HL-60/S4 (cell line): Measurements from ENCODE around the gene PLEKHG7.

Experiments used
- in situ Hi-C: fragments of 300-500 bp; cut with MboI; formaldehyde crosslinking; loops from 2 replicates; pipeline ENCODE4 v1.14.3; 2022; ENCODE audit warnings: low sequenced_read_pairs

Gene PLEKHG7

DNA sequence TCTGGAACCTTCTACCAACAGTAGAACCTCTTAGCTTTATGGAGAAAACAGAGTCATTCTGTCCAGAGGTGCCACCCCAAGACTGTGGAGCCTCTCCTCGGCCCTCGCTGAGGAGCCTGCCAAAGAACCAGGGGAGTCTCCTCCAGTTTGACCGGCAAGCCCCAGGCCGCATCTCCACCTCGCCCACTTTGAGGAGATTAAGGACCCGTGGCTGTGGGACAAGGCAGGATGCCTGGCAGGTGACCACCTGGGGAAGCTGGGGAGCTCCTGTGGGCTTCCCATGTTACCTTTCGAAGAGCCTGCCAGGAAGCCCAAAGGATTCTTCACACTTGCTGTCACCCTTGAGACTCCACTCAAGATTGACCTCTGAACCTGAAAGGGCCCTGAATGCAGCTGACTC, 3.8 kb downstream of the PLEKHG7 start:
- in situ Hi-C loops = no loop called here

DNA sequence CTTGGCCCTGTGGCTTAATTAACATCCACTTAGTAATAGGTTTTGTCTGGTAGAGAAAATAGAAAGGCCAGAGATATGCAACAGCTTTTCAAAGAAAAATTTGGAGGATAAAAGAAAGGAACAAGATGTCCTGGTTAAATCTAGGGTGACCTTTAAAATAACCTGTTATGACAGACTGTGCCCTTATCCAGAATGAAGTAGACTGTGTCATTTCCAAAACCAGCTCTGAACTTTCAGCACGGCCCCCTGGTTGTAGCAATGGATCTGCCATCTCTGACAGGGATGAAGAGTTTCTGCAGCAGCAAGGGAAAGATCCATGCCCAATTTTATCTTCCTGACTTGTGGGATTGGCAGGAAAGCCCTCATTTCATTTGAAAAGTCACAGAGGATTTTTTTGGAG, 5.1 kb downstream of the PLEKHG7 start:
- in situ Hi-C loops = no loop called here

DNA sequence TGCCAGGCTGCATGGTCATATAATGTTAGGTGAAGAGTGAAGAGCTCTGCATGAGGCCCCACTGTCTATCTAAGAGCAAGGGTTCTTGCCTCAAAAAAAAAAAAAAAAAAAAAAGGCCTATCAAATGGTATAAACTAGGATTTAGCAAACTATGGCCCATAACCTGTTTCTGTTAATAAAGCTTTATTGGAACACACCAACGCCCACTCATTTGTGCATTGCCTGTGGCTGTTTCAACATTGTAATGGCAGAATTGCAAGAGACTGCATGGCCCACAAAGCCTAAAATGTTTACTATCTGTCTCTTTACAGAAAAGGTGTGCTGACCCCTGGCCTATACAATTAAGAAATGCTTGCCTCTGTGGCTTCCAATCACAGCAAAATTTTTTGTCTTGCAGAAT, 12.8 kb downstream of the PLEKHG7 start:
- in situ Hi-C loops = no loop called here

DNA sequence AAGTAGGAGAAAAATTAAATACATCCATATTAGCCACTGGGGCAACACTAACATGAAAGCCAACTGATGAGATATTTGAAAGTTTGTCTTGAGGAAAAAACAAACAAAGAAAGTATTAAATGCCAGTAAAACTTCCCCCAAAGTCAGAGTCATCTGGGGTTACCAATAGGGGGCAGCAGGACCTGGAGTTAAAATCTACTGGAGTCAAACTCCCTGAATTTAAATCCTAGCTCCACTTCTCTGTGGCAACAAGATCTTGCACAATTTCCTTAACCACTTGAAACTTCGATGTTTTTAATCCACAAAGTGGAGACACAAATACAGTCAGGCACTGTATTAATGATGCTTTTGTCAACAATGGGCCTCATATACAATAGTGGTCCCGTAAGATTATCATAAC, 14.4 kb downstream of the PLEKHG7 start:
- in situ Hi-C loops = no loop called here

DNA sequence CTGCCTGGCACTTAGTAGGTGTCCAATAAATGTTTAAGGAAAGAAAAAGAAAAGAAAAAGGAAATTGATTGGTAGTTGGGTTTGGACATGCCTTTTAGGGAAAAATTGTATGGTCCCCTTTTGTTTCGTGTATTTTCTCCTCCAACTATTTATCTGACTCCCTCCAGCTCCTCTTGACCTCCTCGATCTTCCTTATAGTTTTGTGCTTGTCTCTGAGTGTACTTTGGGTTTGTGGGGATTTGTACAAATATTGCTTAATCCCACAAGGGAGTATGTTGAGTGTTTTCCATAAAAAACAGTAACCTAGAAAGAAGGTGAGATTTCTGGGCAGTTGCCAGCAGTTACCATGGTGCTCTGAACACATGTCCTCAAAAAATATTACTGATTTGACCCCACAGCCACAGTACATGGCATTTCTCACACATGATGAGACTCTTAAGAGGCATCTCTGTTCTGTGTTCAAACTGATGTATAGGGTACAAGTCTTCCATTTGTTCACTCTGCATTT, 15.7 kb downstream of the PLEKHG7 start:
- in situ Hi-C loops = no loop called here

DNA sequence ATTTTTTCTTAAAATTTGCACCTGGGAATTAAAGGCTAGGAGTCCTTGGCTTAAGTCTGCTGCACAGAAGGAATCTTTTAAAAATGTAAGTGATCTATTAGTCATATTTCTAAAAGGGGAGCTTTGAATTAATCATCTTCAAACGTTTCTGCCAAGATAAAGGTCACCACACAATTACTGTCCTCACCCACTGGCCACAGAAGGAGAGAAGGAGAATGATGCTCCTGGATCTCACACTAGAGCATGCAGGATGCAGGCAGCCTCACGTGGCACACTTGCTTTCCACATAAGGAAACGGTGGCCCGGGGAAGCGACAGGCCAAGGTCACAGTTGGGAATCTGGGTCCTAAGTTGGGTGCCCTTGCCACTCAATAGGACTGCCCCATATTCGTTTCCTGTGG, 16.9 kb downstream of the PLEKHG7 start:
- in situ Hi-C loops = no loop called here

DNA sequence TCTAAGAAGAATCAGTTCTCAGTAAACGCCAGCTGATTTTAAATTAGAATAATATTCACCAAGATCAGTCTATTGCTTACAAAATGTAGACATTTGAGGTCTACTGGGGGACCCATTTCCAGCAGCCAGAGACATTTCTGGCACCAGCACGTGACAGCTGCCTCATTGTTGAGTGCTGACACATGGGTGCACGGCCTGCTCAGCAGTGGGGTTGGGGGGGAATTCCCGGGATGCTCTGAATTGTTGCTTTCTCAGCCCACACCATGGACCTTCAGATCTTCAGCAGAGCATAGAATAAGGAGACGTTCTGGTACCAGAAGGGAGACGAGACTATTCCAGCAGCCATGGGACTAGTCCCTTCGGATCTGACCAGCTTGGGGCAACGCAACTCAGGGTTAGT, 18.3 kb downstream of the PLEKHG7 start:
- in situ Hi-C loops = no loop called here

DNA sequence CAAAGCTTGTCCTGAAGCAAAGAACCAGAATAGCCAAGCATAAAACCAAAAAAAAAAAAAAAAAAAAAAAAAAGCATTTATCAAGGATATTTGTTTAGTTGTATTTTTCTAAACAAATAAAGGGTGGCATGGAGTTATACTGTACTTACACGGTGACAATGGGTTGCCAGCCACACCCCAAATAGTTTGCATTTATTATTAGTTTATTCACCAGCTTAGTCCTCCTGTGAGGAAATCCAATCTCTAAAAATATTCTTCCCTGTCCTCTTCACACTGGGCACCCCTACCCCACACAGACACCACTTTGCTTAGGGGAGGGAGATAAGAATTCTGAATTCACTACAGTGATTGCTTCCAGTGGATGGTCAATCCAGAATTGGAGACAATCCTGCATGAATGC, 18.9 kb downstream of the PLEKHG7 start:
- in situ Hi-C loops = no loop called here

DNA sequence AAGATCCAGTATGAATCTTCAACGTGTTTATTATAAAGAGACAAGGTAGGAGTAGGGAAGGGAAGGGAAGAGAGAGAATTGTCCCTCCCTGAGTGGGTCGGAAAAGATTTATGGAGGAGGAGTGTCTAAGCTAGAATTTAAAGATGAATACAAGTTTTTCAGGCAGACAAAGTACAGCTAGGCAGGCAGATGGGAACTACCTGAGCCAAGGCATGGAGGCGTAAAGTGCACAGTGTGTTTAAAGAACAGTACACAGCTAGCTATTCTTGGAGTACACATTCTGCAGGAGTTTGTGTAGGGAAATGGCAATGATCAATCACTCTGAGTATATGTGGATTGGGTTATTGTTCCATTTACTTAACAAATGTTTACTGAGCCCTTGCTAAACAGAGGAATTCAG, 20.1 kb downstream of the PLEKHG7 start:
- in situ Hi-C loops = no loop called here

DNA sequence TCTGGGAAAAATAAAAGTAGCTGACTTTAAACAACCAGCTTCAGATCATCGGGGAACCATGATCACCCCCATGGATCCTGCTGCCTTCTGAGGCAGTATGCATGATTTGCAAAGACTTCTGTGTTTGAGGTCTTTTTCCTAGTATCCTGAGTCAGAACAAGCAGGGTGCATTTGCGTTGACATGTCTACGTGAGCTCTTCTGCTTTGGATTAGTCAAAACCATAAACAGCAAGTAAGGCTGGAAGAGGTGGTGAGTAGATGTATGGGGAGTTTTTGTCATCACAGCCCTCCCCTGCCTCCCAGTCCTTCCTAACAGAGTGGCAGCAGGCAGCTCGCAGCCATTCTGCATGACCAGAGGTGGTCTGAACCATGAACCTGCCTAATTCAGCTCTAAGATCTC, 24.1 kb downstream of the PLEKHG7 start:
- in situ Hi-C loops = no loop called here

DNA sequence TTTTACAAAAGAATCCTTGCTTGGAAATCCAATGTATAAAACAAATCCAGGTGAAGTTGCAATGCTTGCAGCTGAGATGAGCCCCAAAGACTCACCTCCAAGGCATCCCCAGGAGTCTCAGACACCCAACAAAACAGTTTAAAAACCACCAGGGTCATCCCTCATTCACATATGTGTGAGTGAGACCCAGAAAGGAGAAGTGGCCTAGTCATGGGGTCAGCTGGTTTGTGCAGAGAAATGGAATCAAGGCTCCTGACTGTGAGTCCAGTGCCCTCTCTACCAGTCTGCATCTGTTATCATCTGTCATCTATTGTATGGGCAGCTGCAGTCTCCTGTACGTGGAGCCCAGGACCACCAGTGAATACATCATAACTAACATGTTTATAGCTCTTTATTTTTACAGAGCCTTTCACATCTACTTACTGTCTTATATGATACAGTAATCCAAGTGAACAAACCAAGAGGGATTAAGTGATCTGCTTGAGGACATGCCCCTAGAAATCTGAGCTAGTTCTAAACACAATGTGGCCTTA, 27.1 kb downstream of the PLEKHG7 start:
- in situ Hi-C loops = no loop called here

DNA sequence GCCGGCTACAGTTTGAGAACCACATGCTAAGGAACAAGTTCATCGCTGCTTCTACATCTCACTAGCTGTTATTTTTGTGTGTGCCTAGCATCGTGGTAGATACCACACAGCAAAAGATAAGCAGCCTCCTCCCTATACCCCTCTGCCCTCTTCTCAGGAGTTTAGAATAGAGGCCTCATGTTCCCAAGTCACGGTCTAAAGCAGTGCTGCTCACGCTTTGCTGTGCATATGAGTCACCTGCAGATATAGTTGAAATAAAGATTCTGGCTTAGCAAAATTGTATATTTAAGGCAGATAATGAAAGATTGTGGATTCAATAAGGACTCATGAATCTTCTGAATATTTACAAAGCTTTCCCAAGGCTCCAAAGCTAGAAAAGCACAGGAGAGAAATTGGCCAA, 28.0 kb downstream of the PLEKHG7 start:
- in situ Hi-C loops = no loop called here

DNA sequence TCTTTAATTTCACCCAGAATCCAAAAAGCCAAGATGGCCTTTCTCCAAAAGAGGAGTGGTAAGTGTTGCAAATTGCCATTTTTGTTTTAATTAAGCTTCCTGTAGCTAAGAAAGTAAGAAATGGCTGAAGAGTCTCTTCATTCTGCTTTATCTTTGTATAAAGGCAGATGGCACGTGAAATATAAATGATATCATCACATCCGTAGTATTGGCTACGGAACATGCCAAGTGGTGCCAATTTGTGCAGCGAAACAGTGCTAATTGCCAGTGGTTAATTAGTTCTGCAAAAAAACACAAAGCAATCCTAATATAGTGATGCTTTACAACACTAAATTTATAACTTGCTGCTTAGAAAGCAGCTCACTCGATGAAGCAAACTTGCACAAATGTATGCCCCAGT, 29.4 kb downstream of the PLEKHG7 start:
- in situ Hi-C loops = no loop called here

DNA sequence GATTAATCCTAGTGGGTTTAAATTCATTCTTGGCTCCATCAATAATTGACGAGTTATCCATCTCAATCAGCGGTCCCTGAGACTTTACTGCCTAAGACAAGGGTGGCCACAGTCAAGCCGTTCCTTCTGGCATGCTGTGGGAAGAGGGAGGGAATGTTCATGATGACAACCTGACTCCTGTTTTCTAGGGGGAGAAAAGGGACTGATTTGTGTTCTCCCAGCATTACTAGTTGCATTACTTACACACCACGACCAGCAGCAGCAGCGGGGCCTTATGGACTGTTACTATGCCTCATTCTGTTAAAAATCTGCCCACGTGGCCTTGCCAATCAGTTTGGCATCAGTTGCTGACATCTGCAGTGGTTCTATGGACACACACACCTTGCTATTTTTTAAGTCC, 29.9 kb downstream of the PLEKHG7 start:
- in situ Hi-C loops = no loop called here

DNA sequence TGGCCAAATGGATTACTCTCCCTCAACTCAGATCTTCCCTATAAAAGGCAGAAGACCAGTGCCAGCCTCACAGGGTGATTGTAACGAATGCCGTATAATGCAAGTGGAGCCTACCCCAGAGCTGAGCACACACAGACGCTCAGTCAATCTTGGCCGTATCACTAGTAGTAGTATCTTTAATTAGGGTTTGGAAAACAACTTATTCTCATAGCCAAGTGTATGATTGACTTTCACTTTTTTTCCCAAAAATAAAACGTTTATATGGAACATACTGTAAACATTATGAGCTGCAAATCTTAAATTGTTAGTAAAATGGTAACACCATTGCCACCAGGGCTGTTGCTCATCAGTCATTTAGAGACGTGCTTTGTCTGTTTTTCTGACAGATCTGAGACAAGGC, 30.4 kb downstream of the PLEKHG7 start:
- in situ Hi-C loops = no loop called here

DNA sequence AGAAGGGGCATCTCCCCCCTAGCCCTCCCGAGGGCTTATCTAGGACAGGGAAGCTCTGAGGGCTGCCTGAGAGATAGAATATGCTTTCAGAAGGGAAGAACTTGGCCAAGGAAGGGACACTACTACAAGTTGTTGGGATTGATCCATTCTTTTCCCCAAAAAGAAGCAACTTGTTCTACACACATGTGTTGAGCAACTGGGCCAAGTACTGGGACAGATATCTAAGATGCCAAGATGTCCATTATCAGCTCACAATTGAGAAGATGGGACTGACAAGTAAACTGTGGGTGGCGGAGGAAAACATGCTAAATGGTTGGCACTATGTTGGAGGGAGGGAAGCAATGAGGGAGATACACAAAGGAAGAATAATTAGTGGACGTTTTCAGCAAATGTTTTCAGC, 30.9 kb downstream of the PLEKHG7 start:
- in situ Hi-C loops = no loop called here

DNA sequence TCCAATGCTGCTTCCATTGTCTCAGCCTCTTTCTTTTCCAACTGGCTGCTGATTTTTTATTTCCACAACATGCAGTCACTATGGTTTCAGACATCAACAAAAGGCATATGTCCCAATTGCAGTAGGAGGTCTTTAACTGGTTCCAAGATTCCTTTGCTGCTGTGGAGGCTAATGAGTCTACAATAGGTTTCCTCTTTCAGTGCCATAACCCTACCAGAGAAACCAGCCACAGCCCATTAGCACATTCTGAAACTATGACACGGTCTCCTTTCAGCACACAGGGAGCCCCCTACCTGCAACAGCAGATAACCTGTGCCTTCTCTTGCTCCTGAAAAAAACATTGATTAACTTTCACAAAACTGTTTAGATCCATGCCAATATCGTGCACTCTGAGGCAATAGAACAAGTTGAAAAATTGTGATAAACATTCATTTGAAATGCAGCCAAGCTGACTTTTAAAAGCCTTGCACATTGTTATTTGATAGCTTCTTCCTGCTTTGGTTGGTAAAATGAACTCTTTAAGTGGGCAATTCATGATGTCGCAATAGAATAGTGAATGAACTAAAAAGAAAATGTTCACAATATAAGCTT, 32.4 kb downstream of the PLEKHG7 start:
- in situ Hi-C loops = no loop called here

DNA sequence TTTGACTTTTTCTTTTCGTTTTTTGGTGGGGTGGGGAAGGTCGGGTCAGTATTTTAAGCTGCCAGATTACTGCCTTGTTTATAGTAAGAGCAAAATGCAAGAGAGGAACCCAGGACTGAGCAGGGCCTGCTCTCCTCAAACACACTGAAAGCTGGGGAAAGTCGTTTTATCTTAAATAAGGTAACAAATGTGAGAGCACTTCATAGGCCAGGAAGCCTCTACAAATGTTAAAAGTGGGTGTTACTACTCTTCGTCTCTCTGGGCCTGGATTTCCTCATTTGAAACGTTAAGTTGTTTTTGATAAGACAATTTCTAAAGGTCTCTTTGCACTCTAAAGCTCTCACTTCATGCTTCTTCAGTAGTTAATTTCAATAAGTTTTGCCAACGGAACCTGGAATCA, 33.8 kb downstream of the PLEKHG7 start:
- in situ Hi-C loops = no loop called here

DNA sequence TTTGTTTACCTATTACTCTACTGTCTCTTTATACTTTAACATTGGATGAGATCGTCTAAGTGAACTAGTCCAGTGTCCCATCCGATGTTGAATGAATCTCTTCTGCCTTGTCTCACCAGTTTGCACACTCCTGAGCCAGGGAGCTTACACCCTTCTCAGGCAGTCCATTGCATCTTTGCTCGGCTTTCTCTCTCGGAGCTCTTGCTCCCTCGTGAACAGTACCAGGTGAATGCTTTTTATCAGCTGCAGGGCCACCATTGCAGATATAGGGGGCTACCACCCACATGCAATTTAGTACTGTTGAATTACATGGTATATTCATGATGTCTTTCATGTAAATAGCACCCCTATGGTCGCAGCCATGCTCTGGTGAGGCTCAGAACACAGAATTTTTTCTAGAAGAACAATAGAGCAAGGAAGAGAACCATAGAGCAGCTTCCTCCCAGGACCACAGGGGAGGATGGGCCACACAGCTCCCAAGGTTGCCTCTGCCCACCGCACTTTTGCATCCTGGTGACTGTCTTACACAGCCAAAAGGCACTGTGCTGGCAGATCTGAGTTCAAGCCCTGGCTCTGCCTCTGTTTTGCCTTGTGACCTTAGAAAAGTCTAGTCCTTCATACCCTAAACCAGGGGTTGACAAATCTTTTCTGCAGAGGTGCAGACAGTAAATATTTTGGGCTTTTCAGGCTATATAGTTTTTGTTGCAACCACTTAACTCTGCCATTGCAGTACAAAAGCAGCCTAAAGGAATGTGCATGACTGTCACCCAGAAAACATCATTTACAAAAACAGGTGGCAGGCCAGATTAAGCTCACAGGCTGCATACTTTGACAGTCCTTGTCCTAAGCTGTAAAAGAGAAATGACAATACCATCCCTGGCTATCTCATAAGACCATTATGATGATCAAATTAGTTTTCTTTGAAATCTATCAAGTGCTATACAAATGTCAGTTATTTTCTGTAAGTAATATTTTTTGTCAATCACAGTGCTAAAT, 35.4 kb downstream of the PLEKHG7 start:
- in situ Hi-C loops = no loop called here

DNA sequence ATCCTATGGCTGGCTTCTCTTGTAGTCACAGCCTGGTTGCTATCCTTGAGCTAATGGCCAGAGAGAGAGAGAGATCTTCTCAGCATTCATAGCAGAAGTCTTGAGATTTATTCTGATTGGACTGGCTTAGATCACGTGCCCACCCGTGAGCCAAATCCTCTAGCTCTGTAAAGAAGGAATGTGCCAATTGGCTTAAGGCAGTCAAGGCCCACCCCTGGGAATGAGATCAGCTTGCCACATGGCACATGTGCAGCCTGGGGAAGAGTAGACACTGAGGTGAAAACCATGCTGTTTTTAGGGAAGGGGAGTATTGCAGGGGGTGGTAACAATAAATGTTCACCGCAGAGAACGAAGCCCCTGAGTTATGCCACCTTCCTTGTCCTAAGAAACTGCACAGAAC, 36.3 kb downstream of the PLEKHG7 start:
- in situ Hi-C loops = no loop called here

DNA sequence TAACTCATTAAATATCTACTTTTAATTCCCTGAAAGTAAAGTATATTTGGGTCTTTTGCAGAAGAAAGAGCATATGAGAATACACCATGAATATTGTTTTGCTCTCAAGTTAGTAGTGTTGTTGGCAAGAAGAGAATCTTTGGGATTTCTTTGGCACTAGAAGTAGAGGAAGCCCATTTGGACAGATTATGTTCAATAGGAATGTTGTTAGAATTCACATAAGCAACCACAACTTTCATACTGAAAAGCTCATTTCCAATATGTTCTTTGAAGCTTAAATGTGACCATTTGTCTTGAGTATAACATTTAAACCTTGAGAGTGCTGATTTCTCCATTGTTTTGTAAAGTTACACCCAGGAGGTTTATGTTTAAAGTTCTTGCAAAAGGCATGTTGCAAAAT, 37.6 kb downstream of the PLEKHG7 start:
- in situ Hi-C loops = no loop called here

DNA sequence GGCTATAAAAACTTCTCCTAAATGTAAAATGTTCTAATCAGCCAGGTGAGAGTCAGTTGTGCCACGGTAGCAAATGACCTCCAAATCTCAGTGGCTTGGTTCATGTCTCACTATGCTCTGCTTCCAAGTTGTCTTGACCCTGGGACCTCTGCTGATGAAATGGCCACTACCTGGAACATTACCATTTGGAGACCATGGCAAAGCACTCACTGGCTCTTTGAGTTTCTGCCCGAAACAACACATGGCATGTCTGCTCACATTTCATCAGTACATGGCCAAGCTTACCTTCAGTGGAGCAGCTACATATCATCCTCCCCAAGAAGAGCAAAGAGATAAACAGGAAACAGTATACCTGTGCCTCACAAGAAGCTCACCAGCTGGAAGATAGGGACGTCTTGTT, 40.2 kb downstream of the PLEKHG7 start:
- in situ Hi-C loops = no loop called here
